ENCODE results near the gene DUOXA1.

Gene DUOXA1

DNA sequence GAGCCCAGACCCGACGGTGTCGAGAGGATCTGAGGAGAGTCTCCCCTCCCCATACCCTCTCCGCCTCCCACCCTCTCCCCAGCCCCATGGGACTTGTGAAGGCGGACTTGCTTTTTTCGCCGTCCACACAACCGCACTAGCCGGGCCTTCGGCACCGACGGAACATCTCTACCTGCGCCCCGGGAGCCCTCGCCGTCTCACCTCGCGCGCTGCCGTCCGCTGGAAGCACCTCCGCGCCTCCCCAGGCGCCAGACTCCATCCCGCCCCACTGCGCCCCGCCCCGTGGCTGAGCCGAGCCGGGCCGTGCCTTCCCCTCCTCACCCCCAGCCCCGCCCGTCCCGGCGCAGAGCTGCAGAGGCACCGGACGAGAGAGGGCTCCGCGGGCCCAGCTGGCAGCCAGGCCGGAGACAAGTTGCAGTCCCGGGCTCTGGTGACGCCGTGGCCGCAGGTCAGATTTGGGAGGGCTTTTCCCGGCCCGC is at the start of gene DUOXA1, which contains the start of gene DUOX1:
Gene DUOXA1 (minus strand): TSS at position 229 of the 479 bp plus-strand sequence. CDS start 6,865 bp downstream, outside the sequence.
Gene DUOX1 (plus strand): TSS at position 344 of the 479 bp plus-strand sequence. CDS start 1,973 bp downstream, outside the sequence.
- H3K27ac Mint-ChIP-seq = no peak within 1 kb of the TSS
- H3K36me3 Mint-ChIP-seq (ENCODE audit: low read depth) = no peaks in the 10 kb centered on the region
- peaks cover 31% of the 10 kb centered on the region for H3K4me1 Mint-ChIP-seq
- peaks cover 100% of the 10 kb centered on the region for H3K27me3 Mint-ChIP-seq (ENCODE audit: low read depth, poor library complexity)
- TF ChIP-seq, protein P1, sequence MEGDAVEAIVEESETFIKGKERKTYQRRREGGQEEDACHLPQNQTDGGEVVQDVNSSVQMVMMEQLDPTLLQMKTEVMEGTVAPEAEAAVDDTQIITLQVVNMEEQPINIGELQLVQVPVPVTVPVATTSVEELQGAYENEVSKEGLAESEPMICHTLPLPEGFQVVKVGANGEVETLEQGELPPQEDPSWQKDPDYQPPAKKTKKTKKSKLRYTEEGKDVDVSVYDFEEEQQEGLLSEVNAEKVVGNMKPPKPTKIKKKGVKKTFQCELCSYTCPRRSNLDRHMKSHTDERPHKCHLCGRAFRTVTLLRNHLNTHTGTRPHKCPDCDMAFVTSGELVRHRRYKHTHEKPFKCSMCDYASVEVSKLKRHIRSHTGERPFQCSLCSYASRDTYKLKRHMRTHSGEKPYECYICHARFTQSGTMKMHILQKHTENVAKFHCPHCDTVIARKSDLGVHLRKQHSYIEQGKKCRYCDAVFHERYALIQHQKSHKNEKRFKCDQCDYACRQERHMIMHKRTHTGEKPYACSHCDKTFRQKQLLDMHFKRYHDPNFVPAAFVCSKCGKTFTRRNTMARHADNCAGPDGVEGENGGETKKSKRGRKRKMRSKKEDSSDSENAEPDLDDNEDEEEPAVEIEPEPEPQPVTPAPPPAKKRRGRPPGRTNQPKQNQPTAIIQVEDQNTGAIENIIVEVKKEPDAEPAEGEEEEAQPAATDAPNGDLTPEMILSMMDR (IDR thresholded peaks at IDR 0.05) = no peak
- peak; percentile 65 for DNase-seq
- no peaks in the 10 kb centered on the region for H3K9me3 Mint-ChIP-seq
- H3K4me3 Mint-ChIP-seq = peak within 1 kb of the TSS; percentile 70

DNA sequence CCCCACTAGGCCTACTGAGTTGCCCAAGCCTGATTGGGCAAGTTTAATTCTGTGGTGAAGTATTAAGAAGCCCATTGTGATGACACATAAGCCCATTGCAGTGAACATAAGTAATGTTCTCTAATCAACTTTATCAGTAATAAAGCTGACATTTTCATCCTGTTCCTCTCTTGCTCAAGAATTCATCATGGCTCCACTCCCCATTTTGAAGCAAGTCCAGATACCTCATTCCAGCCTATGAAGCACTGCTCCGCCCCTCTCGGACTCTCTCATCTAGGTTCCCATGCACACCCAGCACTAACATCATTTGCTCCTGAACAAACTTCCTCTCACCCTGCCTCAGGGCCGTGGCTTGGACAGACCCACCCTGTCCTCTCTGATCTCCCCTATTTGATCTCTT is 47.6 kb upstream of the DUOXA1 start:
- H3K9me3 Mint-ChIP-seq = no peaks in the 10 kb centered on the region
- peaks cover 58% of the 10 kb centered on the region for H3K36me3 Mint-ChIP-seq (ENCODE audit: low read depth)
- TF ChIP-seq, protein P1 (IDR thresholded peaks at IDR 0.05) = no peak
- DNase-seq = no peak
- peaks cover 3% of the 10 kb centered on the region for H3K27me3 Mint-ChIP-seq (ENCODE audit: low read depth, poor library complexity)
- H3K4me3 Mint-ChIP-seq = no peak overlapping the region
- H3K27ac Mint-ChIP-seq = no peak overlapping the region
- H3K4me1 Mint-ChIP-seq = peaks cover 38% of the 10 kb centered on the region

GRCh38 chr15:45174577-45174976 is 44.9 kb upstream of the DUOXA1 start:
- Mint-ChIP-seq H3K36me3 (ENCODE audit: low read depth) (peaks cover 50% of the 10 kb centered on the region), H3K27ac (peak overlapping the region; percentile 36), H3K27me3 (ENCODE audit: low read depth, poor library complexity) (peaks cover 3% of the 10 kb centered on the region), H3K4me3 (no peak overlapping the region), H3K9me3 (no peaks in the 10 kb centered on the region), H3K4me1 (peaks cover 29% of the 10 kb centered on the region)
- TF ChIP-seq, protein P1 (IDR thresholded peaks at IDR 0.05) = no peak
- DNase-seq = no peak

GRCh38 chr15:45174069-45174468 is 44.4 kb upstream of the DUOXA1 start:
- TF ChIP-seq, protein P1 (IDR thresholded peaks at IDR 0.05) = no peak
- peaks cover 30% of the 10 kb centered on the region for H3K4me1 Mint-ChIP-seq
- H3K4me3 Mint-ChIP-seq = no peak overlapping the region
- peaks cover 50% of the 10 kb centered on the region for H3K36me3 Mint-ChIP-seq (ENCODE audit: low read depth)
- H3K27ac Mint-ChIP-seq = peak overlapping the region; percentile 36
- no peaks in the 10 kb centered on the region for H3K9me3 Mint-ChIP-seq
- no peak for DNase-seq
- H3K27me3 Mint-ChIP-seq (ENCODE audit: low read depth, poor library complexity) = peaks cover 3% of the 10 kb centered on the region

GRCh38 chr15:45171912-45172311 is 42.2 kb upstream of the DUOXA1 start:
- no peak overlapping the region for H3K4me3 Mint-ChIP-seq
- H3K27me3 Mint-ChIP-seq (ENCODE audit: low read depth, poor library complexity) = peaks cover 3% of the 10 kb centered on the region
- TF ChIP-seq, protein P1 (IDR thresholded peaks at IDR 0.05) = no peak
- no peak for DNase-seq
- no peaks in the 10 kb centered on the region for H3K9me3 Mint-ChIP-seq
- peaks cover 44% of the 10 kb centered on the region for H3K4me1 Mint-ChIP-seq
- peaks cover 40% of the 10 kb centered on the region for H3K36me3 Mint-ChIP-seq (ENCODE audit: low read depth)
- H3K27ac Mint-ChIP-seq = no peak overlapping the region
